ENCODE measurements around the gene CNTN5.

The CNTN5 gene

DNA sequence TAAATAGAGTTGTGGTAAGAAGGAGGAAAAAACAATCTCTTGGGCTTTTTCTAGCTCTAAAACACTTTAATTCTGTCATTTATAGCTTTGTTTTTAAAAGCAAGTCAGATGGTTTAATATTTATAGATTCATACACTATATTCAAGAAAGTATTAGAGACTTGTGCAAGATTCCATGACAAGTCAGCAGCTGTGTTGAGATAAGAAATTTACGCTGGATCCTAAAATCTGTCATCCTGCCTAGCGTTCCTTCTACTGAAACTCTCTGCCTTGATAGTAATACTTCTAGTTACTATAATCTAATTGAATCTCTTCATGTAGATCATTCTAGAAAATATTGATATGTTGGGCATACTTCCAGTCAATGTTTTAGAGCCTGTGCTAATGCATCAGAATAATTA, 721.8 kb downstream of the CNTN5 start:
- TF ChIP-seq CTCF (IDR thresholded peaks at IDR 0.05), result no peak

- no peak for TF ChIP-seq CTCF (IDR thresholded peaks at IDR 0.05)
Measured at GRCh38 chr11:99759787-99760186, 739.0 kb downstream of the CNTN5 start.

DNA sequence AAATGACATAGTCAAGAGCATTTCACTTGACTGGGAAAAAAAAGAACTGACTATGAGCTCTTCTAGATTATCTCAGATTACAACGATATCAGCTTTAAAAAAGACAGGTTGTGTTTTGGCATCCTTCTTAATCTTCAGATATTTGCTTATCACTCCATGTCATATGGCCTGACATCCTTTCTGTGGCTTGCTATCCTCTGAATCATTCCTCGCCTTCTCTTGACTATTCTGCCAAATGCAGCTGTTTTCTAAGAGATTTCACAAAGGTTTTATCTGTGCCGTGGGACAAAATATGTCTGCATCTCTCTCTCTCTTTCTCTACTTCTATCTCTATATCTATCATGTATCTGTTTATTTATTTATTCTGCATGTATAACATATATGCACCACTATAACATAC, 746.1 kb downstream of the CNTN5 start:
- no peak for TF ChIP-seq CTCF (IDR thresholded peaks at IDR 0.05)

DNA sequence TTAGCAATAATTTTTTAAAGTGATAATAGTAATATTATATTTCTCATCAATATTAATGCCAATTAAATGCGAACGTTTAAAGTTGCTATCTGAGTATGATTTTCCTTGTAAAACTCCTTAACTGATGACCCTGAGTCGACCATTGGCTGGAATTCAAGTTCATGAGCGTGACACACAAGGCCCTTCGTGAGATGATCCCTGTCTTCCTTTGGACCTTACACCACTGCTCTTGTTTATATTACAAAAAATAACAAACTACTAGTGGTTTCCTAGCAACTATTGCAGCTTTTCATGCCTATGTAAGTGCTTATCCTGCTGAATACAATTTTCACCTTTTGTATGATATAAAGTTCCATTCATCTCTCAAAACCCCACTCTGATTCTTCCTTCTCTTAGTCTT, 752.9 kb downstream of the CNTN5 start:
- TF ChIP-seq CTCF (IDR thresholded peaks at IDR 0.05), result no peak

- no peak for TF ChIP-seq CTCF (IDR thresholded peaks at IDR 0.05)
Measured at GRCh38 chr11:99781074-99781473, 760.3 kb downstream of the CNTN5 start.

- no peak for TF ChIP-seq CTCF (IDR thresholded peaks at IDR 0.05)
Measured at GRCh38 chr11:99791354-99791753, 770.6 kb downstream of the CNTN5 start.

- no peak for TF ChIP-seq CTCF (IDR thresholded peaks at IDR 0.05)
Measured at GRCh38 chr11:99795999-99796398, 775.2 kb downstream of the CNTN5 start.

DNA sequence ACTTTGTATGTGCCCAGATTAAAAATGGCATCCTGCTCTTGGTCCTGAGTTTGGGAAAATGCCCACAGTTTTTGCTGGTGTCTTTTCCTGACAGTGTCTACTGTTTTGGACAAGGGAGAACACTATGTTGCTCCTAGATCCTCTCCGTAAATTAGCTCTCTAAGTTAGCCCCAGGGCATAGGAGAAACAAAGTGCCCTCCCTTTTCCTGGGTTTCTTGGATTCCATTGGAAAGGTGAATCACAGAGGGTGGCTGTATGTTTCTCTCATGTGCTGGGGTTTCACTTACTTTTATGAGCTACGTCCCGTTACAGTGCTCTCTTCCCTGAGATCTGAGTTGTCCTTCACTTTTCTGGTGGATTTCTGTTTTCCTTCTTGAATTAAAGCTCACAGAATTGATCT, 782.8 kb downstream of the CNTN5 start:
- no peak for TF ChIP-seq CTCF (IDR thresholded peaks at IDR 0.05)
